ENCODE data around the gene PTPRG.

PTPRG gene

DNA sequence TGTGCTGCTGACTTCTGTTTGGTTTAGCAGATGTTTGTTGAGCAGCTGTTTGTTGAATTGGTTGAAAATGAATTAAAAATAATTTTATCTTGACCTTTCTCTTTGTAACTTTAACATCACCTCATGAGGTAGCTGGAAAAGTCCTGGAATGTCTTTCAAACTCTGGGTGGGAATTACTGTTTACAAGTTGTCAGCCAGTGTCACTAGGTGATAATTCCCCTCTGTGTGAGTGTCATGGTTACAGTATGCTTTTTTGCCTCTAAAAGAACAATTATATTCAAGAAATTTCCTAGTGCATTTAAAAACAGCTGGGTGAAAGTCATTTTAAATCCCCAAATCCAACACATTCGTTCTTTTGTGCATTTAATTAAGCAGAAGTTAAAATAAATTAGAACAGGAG is 113.2 kb downstream of the PTPRG start:
- no peaks in the 10 kb centered on the region for H3K36me3 Mint-ChIP-seq
- no peak overlapping the region for H3K27ac Mint-ChIP-seq
- no peak for DNase-seq
- H3K9me3 Mint-ChIP-seq = peaks cover 1% of the 10 kb centered on the region
- H3K4me3 Mint-ChIP-seq = no peak overlapping the region
- H3K4me1 Mint-ChIP-seq = no peaks in the 10 kb centered on the region
- H3K27me3 Mint-ChIP-seq = no peaks in the 10 kb centered on the region
- CTCF ChIA-PET = no interaction called here

DNA sequence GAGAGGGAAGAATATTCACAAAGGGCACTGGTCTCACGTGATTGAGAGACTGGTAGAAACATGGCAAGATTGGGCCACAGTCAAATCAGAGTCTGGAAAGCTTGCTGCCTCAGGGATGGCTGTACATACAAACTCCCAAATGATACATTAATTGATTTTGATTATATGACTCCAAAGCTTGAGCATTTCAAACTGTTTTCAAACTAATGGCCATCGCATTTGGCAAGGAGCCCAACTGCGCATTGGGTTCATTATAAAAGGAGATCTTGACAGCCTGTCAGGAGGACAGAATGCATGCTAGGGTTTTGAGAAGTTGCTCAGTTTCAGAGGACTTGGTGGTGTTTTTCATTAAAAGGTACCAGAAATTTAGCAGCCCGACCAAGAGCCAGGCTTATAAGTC is 117.7 kb downstream of the PTPRG start:
- Mint-ChIP-seq H3K36me3 (no peaks in the 10 kb centered on the region), H3K27ac (no peak overlapping the region), H3K4me1 (no peaks in the 10 kb centered on the region), H3K27me3 (no peaks in the 10 kb centered on the region), H3K9me3 (no peaks in the 10 kb centered on the region), H3K4me3 (no peak overlapping the region)
- CTCF ChIA-PET = no interaction called here
- no peak for DNase-seq

- CTCF ChIA-PET = no interaction called here
- no peaks in the 10 kb centered on the region for H3K27me3 Mint-ChIP-seq
- H3K4me3 Mint-ChIP-seq = no peak overlapping the region
- H3K36me3 Mint-ChIP-seq = no peaks in the 10 kb centered on the region
- no peaks in the 10 kb centered on the region for H3K9me3 Mint-ChIP-seq
- no peaks in the 10 kb centered on the region for H3K4me1 Mint-ChIP-seq
- DNase-seq = no peak
- H3K27ac Mint-ChIP-seq = no peak overlapping the region
Observed at GRCh38 chr3:61680617-61681016, 119.2 kb downstream of the PTPRG start.

- no peaks in the 10 kb centered on the region for H3K27me3 Mint-ChIP-seq
- H3K4me1 Mint-ChIP-seq = no peaks in the 10 kb centered on the region
- H3K9me3 Mint-ChIP-seq = no peaks in the 10 kb centered on the region
- no peak for DNase-seq
- no peak overlapping the region for H3K27ac Mint-ChIP-seq
- CTCF ChIA-PET = no interaction called here
- no peak overlapping the region for H3K4me3 Mint-ChIP-seq
- no peaks in the 10 kb centered on the region for H3K36me3 Mint-ChIP-seq
Observed at GRCh38 chr3:61681636-61682035, 120.3 kb downstream of the PTPRG start.

- H3K27ac Mint-ChIP-seq = no peak overlapping the region
- no peaks in the 10 kb centered on the region for H3K27me3 Mint-ChIP-seq
- no peaks in the 10 kb centered on the region for H3K4me1 Mint-ChIP-seq
- H3K4me3 Mint-ChIP-seq = no peak overlapping the region
- CTCF ChIA-PET = no interaction called here
- H3K36me3 Mint-ChIP-seq = no peaks in the 10 kb centered on the region
- no peak for DNase-seq
- H3K9me3 Mint-ChIP-seq = no peaks in the 10 kb centered on the region
Observed at GRCh38 chr3:61682671-61683548, 121.5 kb downstream of the PTPRG start.

GRCh38 chr3:61683549-61684236 is 122.3 kb downstream of the PTPRG start:
- Mint-ChIP-seq H3K36me3 (no peaks in the 10 kb centered on the region), H3K27ac (no peak overlapping the region), H3K27me3 (no peaks in the 10 kb centered on the region), H3K4me3 (no peak overlapping the region), H3K4me1 (no peaks in the 10 kb centered on the region), H3K9me3 (no peaks in the 10 kb centered on the region)
- no peak for DNase-seq
- CTCF ChIA-PET = no interaction called here

- CTCF ChIA-PET = no interaction called here
- no peak for DNase-seq
- H3K36me3 Mint-ChIP-seq = no peaks in the 10 kb centered on the region
- H3K4me3 Mint-ChIP-seq = no peak overlapping the region
- no peaks in the 10 kb centered on the region for H3K4me1 Mint-ChIP-seq
- no peaks in the 10 kb centered on the region for H3K9me3 Mint-ChIP-seq
- H3K27me3 Mint-ChIP-seq = no peaks in the 10 kb centered on the region
- H3K27ac Mint-ChIP-seq = no peak overlapping the region
Observed at GRCh38 chr3:61684386-61684785, 123.0 kb downstream of the PTPRG start.

DNA sequence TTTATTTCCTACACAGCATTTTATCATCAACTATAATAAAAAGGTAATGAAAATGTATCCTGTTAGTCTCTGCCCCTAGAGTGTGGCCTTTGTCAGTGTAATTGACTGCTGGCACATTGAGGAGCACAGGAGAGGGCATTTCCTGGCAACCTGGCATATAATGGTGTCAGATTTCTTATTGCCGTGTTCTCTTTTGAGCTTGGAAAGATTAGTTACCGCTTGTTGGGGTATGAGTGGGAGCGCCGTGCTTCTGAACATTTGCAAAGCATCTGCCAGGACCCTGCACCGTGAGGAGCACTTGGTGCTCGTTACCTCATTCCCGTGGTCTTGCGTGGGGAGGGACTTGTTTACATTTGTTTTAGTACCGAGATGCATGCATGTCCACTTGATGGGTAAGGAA is 124.4 kb downstream of the PTPRG start:
- CTCF ChIA-PET = no interaction called here
- no peaks in the 10 kb centered on the region for H3K36me3 Mint-ChIP-seq
- no peaks in the 10 kb centered on the region for H3K4me1 Mint-ChIP-seq
- DNase-seq = no peak
- H3K9me3 Mint-ChIP-seq = no peaks in the 10 kb centered on the region
- H3K4me3 Mint-ChIP-seq = no peak overlapping the region
- H3K27ac Mint-ChIP-seq = no peak overlapping the region
- no peaks in the 10 kb centered on the region for H3K27me3 Mint-ChIP-seq

GRCh38 chr3:61686228-61686648 is 124.9 kb downstream of the PTPRG start:
- no peak for DNase-seq
- no peak overlapping the region for H3K27ac Mint-ChIP-seq
- H3K4me1 Mint-ChIP-seq = no peaks in the 10 kb centered on the region
- no peak overlapping the region for H3K4me3 Mint-ChIP-seq
- CTCF ChIA-PET = no interaction called here
- no peaks in the 10 kb centered on the region for H3K36me3 Mint-ChIP-seq
- no peaks in the 10 kb centered on the region for H3K27me3 Mint-ChIP-seq
- H3K9me3 Mint-ChIP-seq = no peaks in the 10 kb centered on the region

- H3K4me3 Mint-ChIP-seq = no peak overlapping the region
- H3K27ac Mint-ChIP-seq = no peak overlapping the region
- H3K4me1 Mint-ChIP-seq = no peaks in the 10 kb centered on the region
- H3K9me3 Mint-ChIP-seq = no peaks in the 10 kb centered on the region
- H3K27me3 Mint-ChIP-seq = no peaks in the 10 kb centered on the region
- H3K36me3 Mint-ChIP-seq = no peaks in the 10 kb centered on the region
- DNase-seq = no peak
- CTCF ChIA-PET = no interaction called here
Observed at GRCh38 chr3:61687206-61687605, 125.8 kb downstream of the PTPRG start.

DNA sequence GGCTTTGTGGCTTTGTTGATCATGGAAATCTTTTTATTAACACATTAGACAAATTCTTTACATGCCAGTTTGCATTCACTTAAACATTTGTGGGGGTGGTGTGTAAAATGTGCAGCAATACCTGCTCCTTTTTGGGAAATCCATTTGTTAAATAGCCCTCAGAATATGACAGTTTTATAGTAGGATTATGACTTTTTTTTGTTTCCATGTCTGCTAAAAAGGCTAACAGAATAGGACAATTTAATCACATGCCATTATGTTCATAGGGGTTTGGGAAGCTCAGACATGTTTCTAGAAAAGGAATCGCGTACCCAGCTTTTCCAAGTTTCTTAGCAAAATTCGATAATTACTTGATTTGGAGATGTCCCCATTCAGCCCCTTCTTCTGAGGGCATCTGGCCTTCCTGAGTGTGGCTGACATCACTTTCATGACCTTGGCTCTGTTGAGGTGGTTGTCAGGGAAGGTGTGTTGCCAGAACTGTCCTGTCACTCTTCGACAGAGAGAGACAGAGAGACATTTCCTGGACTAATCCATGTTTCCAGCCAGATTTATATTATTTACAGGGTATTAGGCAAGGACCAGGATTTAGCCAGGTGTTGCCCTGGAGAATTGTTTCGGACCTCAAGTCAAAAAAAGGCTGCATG is 126.4 kb downstream of the PTPRG start:
- no peak overlapping the region for H3K4me3 Mint-ChIP-seq
- no peaks in the 10 kb centered on the region for H3K27me3 Mint-ChIP-seq
- H3K27ac Mint-ChIP-seq = no peak overlapping the region
- no peaks in the 10 kb centered on the region for H3K9me3 Mint-ChIP-seq
- DNase-seq = no peak
- CTCF ChIA-PET = no interaction called here
- no peaks in the 10 kb centered on the region for H3K36me3 Mint-ChIP-seq
- H3K4me1 Mint-ChIP-seq = no peaks in the 10 kb centered on the region

GRCh38 chr3:61688307-61688984 is 127.1 kb downstream of the PTPRG start:
- DNase-seq = no peak

GRCh38 chr3:61690016-61690415 is 128.6 kb downstream of the PTPRG start:
- no peak overlapping the region for H3K27ac Mint-ChIP-seq
- no peaks in the 10 kb centered on the region for H3K36me3 Mint-ChIP-seq
- DNase-seq = no peak
- no peak overlapping the region for H3K4me3 Mint-ChIP-seq
- CTCF ChIA-PET = no interaction called here
- H3K4me1 Mint-ChIP-seq = no peaks in the 10 kb centered on the region
- H3K27me3 Mint-ChIP-seq = no peaks in the 10 kb centered on the region
- no peaks in the 10 kb centered on the region for H3K9me3 Mint-ChIP-seq

More at GRCh38 chr3:61688307-61688984, 127.1 kb downstream of the PTPRG start:
- CTCF ChIA-PET = no interaction called here
- Mint-ChIP-seq H3K4me1 (no peaks in the 10 kb centered on the region), H3K27ac (no peak overlapping the region), H3K9me3 (no peaks in the 10 kb centered on the region), H3K4me3 (no peak overlapping the region), H3K36me3 (no peaks in the 10 kb centered on the region), H3K27me3 (no peaks in the 10 kb centered on the region)

DNA sequence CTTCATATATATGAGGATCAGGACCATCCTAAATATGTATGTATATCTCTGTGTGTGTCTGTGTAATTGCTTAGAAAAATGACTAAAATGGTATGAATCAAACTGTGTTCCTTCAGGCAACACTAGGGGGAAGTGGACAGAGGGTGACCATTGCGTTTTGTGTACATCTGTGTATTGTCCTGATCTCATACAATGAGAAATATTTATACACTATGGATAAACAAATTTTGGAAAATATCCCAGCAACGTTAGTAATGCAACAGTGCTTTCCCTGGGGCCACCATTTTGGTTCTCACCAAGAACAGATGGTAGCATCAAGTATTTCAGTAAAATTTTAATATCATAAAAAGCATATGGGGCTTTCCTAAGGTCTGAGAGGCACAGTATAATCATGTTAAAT is 130.1 kb downstream of the PTPRG start:
- no peak overlapping the region for H3K4me3 Mint-ChIP-seq

More for the DNA sequence above, 130.1 kb downstream of the PTPRG start:
- H3K9me3 Mint-ChIP-seq = no peaks in the 10 kb centered on the region
- H3K27ac Mint-ChIP-seq = no peak overlapping the region
- no peaks in the 10 kb centered on the region for H3K4me1 Mint-ChIP-seq
- CTCF ChIA-PET = no interaction called here
- H3K36me3 Mint-ChIP-seq = no peaks in the 10 kb centered on the region
- DNase-seq = no peak
- H3K27me3 Mint-ChIP-seq = no peaks in the 10 kb centered on the region
